Thyroid gland (tissue), 4 donors: ENCODE measurements around the gene TBC1D4.

ENCODE experiments used
- CTCF ChIP-seq, 6 experiments: fragments of 200-600 bp in 3 of 6; fragments of 450-650 bp in 3 of 6; sonication (generic) in 3 of 6; IDR thresholded peaks; one replicate each; pipeline ENCODE4 v1.5.1; 2016 to 2019; ENCODE audit warnings: antibody characterized with exemption in 6 of 6, mild to moderate bottlenecking in 2 of 6, inconsistent platforms in 1 of 6, moderate library complexity in 1 of 6
- POLR2A ChIP-seq, 2 donors: fragments of 450-650 bp; IDR thresholded peaks; one replicate each; pipeline ENCODE4 v1.6.1; 2017; ENCODE audit warnings: antibody characterized with exemption in 2 of 2, mild to moderate bottlenecking in 2 of 2, moderate library complexity in 1 of 2

GRCh38 chr13:75512253-75512652 lies 30.3 kb upstream of the TBC1D4 start:
- TF ChIP-seq CTCF (IDR thresholded peaks at IDR 0.05) (no peak), POLR2A (IDR thresholded peaks at IDR 0.05) (no peak)
